IPS DF 4.7 (cell line): ENCODE measurements around the gene RHPN2.
A peak's percentile ranks its signal among the peaks of the same experiment; 100 is the strongest.
"Not testable (repeated sequence)": the region's sequence is repeated elsewhere in the genome, so short reads cannot be mapped to it uniquely, and the experiment has no call there.

Experiments
- DNase-seq: peaks from one replicate; pipeline ENCODE4 v3.0.0-alpha.2; 2013; ENCODE audit warnings: low spot score; ENCODE audit errors: extremely low read depth

Gene RHPN2

DNA sequence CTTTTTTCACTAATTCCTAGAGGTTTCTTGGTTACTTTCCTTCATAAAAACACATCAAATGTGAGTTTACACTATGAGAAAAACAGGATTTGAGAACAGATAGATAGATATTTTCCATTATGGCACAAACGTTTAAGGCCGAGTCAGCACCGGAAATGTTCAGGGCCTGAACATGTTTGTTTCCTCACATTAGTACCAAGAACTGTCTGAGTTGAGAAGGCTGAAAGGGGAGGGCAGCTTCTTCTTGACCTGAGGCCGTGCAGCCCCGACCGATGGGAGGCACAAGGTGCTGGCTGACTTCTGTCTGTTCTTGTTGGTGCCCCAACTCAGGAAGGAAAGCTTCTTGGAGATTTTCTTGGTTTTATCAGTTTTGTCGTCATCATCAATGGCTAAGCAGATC lies 84.9 kb downstream of the RHPN2 start:
- not testable (repeated sequence) for DNase-seq

GRCh38 chr19:32977813-32978212 lies 86.9 kb downstream of the RHPN2 start:
- not testable (repeated sequence) for DNase-seq

DNA sequence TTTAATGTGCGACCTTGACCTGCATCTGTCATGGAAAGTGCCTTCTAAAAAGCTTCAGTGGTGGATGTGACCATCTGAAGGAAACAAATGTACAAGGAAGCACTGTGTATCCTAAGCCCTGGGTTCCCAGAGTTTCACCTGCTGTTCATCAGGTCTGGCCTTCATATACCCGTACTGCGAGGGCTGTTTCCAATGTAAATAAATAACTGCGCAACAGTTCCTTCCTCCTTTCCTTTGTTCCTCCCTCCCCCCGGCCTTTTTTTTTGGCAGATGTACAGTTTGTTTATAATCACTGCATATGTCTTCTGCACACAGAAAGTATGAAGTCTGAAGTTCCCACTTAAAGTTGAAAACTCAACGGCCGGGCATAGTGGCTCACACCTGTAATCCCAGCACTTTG lies 87.4 kb downstream of the RHPN2 start:
- DNase-seq, result no peak

DNA sequence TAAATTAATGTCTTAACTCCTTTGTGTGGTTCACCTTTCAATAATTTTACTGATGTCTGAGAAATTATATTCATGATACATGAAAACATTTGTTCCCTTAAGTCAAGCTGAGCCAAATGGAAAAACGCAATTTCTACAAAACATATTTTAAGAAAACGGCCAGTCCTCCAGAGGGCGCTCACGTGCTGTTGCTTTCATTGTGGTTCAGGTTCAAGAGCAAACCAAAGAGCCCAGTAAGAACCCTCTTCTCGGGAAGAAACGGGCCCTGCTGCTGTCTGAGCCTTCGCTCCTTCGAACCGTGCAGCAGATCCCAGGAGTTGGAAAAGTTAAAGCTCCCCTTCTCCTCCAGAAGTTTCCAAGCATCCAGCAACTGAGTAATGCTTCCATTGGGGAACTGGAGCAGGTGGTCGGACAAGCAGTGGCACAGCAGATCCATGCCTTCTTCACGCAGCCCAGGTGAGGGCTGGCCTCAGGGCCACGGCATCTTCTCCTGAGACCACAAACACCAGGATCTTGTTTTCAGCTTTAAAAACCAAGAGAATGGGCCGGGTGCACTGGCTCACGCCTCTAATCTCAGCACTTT lies 88.4 kb downstream of the RHPN2 start:
- no peak for DNase-seq

DNA sequence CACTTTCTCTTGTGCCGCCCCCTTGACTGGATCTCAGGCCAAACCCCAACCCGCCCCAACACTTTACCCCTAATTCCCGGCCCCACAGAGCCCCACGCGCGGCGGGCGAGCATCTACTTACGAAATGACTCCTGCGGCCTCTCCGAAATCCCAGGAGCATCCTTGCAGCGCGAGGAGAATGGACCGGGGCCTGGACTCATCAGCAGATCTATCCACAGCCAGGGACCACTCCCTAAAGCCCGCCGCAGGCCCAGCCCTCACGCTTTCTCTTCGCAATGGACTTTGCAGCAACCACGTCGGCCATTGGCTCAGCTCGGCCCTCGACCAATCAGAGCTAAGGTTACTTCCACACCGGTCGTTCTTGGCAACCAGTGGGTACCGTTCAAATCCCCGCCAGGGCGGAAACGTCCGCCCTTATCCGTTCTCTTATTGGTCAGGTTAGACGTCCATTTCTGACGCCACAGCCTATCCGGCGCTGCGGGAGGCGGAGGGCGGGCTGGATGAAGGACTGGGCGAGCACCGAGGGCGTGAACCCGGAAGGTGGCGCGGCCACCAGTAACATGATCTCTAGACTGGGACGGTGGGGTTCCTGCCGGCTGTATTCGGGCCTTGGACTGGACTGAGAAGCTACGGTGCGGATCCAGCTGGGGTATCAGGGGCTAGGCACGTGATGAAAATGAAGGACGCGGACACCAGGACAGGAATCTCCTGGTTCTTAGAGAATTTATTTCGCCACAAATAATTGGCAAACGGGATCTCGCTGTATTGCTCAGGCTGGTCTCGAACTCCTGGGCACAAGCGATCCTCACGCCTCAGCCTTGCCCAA lies 92.8 kb downstream of the RHPN2 start, which contains the start of the genes CEP89 and FAAP24:
TSS of gene CEP89 (minus strand) at position 244 of the 826 bp plus-strand sequence. CDS start at position 160, 84 bp downstream.
TSS of gene FAAP24 (plus strand) at position 528 of the 826 bp plus-strand sequence. CDS start 955 bp downstream, outside the sequence.
- peak; percentile 94 for DNase-seq

GRCh38 chr19:32971012-32971595 lies 93.6 kb downstream of the RHPN2 start:
- DNase-seq, result no peak

DNA sequence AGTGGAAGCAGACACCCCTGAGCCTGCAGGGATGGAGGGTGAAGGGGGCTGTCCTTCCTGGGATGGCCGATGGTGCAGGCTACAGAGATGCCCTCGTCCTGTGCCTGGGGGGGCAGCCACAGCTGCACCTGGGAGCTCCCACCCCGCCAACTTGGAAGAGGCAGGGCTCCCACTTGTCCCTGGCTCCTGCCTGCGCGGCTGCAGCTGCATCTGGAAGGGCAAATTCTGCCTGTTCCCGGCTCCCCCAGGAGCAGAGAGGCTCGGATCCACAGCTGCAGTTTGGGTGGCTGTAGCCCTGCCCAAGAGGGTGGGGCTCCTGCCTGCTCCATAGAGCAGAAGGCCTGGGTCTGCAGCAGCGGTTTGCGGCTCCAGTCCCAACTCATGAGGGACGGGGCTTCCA lies 95.1 kb downstream of the RHPN2 start:
- no peak for DNase-seq

DNA sequence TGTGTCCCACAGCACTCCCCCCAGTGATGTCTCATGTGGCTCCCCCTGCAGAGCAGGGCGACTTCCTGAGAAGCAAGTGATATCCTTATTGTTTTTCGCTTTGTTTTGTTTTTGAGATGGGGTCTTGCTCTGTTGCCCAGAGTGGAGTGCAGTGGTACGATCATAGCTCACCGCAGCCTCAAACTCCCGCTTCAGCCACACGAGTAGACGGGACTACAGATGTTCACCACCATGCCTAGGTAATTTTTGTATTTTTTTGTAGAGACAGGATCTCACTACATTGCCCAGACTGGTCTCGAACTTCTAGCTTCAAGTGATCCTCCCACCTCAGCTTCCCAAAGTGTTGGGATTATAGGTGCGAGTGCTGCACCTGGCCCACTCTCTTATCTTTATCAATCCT lies 97.9 kb downstream of the RHPN2 start:
- no peak for DNase-seq

DNA sequence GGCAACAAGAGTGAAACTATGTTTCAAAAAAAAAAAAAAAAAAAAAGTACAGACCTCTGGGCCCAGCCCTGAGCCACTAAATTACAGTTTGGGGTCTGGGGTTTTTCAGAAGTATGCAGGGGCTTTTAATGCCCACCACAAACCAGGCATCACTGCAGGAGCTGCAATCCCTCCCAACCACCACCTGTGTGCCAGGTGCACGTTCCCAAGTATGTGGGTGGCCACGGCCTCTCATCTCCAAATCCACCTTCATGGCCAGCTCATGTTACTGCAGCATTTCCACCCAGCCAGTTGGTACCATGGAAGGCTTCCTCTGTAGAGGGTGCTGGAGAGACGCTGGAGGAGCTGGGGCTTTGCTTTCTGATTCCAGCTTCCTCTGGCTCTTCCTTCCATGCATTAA lies 119.4 kb downstream of the RHPN2 start:
- DNase-seq, result no peak

DNA sequence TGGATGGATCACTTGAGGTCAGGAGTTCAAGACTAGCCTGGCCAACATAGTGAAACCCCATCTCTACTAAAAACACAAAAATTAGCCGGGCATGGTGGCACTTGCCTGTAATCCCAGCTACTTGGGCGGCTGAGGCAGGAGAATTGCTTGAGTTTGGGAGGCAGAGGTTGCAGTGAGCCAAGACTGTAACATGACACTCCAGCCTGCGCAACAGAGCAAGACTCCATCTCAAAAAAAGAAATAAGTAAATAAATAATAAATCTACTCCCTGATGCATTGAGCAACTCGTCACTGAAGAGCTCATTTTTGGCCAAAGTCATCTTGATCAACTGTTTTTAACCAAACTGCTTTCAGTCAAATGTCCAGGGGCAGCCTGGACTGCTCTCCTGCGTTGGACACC lies 123.4 kb downstream of the RHPN2 start:
- not testable (repeated sequence) for DNase-seq

GRCh38 chr19:32936065-32936464 lies 128.6 kb downstream of the RHPN2 start:
- no peak for DNase-seq

GRCh38 chr19:32935629-32936028 lies 129.1 kb downstream of the RHPN2 start:
- DNase-seq, result no peak

DNA sequence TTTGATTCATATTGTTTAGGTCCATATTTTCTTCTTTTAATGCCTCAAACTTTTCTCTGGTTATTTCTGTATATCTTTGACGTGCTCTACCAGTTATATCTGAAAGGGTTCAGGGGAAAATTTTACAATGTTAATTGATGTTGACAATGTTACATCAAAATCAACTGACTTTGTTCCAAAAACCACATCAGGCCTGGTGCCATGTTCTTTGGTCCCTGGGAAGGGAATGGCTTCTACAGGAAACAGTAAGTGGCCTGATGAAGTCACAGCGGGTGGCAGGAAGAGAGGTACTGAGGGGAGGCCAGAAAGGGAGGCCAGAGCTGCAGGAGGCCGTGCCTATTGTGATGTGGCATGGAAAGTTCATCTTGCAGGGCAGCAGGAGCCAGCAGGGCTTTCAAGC lies 131.1 kb downstream of the RHPN2 start:
- no peak for DNase-seq

DNA sequence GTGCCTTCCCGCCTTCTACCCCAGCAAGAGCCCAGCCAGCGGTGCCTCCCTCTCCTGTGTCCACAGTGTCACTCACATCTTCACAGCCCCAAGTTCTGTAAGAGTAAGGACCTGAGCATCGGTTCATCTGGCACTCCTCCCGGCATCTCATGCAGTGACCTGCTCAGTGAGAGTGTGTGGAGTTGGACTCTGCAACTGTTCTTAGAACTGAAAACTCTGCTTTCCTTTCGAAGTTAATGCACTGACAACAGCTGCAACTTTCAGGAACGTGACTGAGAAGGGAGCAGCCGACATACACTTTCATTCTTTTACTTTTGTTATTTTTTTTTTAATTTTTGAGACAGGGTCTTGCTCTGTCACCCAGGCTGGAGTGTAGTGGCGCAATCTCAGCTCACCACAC lies 134.1 kb downstream of the RHPN2 start:
- no peak for DNase-seq

GRCh38 chr19:32928806-32929205 lies 135.9 kb downstream of the RHPN2 start:
- no peak for DNase-seq
